ENCODE results near the gene SLC1A1.
"Not testable (repeated sequence)": the region's sequence is repeated elsewhere in the genome, so short reads cannot be mapped to it uniquely, and the experiment has no call there.

The SLC1A1 gene

GRCh38 chr9:4581861-4582565 is 91.7 kb downstream of the SLC1A1 start:
- DNase-seq: no peak

GRCh38 chr9:4583001-4583400 is 92.7 kb downstream of the SLC1A1 start:
- no peak for DNase-seq

DNA sequence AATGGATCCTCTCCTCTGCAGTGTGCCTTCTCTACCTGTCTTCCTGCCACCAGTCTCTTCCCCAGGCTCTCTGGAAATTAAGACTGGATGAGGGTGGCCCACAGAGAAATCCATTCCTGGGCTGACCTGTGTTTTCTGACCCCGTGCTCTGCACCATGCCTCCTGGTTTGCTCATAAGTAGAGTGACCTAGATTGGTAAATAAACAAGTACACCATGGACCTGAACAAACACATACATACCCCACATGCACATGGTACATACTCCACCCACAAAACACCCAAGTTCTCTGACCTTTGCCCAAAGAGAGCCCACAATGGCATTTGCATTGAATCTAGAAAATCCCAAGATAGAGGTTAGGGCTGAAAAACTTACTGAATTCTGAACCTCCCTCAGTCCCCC is 94.4 kb downstream of the SLC1A1 start:
- DNase-seq: no peak

GRCh38 chr9:4585135-4585534 is 94.9 kb downstream of the SLC1A1 start:
- no peak for DNase-seq

GRCh38 chr9:4588721-4589120 is 98.5 kb downstream of the SLC1A1 start:
- DNase-seq: no peak

- DNase-seq: no peak
Measured at GRCh38 chr9:4590430-4591122, 100.3 kb downstream of the SLC1A1 start.

GRCh38 chr9:4591123-4591500 is 100.8 kb downstream of the SLC1A1 start:
- no peak for DNase-seq

- no peak for DNase-seq
Measured at GRCh38 chr9:4592295-4592694, 102.0 kb downstream of the SLC1A1 start.

GRCh38 chr9:4592886-4593285 is 102.6 kb downstream of the SLC1A1 start:
- DNase-seq: no peak

- no peak for DNase-seq
Measured at GRCh38 chr9:4594545-4594944, 104.3 kb downstream of the SLC1A1 start.

DNA sequence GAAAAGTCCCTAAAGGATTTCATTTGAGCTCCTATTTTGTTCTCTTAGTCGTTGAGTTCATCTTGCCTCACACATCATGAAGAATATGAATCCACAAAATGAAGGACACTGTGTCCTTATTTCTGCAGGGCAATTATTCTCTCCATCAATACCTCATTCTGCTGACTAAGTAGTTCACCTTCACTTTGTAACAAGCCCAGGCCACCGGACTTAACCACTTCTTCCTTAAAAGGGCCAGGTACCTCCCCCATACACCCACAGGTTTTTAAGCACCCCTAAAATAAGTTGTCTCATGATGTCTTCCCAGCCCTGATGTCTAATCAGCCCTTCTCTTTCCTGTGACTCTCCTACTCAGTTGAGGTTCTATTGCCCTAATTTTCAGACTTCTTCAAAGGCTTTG is 104.7 kb downstream of the SLC1A1 start:
- DNase-seq: no peak

DNA sequence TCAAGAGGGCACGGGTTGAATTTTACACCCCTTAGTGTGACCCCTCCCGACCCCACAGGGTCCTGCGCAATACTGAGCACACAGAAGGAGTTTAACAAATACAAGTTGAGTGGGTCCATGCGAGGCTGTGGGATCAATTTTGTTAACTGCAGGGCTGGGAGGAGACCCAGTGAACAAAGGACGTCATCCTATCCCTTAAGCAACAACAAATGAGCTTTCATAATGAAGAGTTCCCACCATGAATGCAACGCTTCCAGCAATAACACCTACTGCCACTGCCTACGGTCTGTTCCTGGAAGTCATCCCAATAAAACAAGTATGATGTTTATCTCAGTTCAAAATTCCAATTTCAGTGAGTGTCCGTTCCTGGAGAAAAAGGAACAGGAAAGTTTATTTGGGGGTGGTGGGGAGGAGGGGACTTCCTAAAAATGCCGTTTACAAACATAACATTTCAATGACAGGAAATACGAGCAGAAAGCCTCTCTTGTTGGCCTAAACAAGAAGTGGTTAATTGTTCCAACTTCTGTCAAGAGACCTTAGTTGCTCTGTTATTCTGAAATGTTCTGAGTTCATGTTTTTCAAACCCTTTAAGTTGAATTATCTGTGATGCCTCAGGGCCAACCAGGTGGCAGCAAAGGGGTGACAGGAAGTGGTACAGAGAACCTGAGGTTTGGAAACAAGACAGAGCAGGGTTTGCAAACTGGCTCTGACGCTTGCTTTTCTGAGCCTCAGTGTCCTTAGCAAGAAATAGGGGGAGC is 106.1 kb downstream of the SLC1A1 start:
- no peak for DNase-seq

GRCh38 chr9:4600368-4600767 is 110.1 kb downstream of the SLC1A1 start:
- no peak for DNase-seq

- no peak for DNase-seq
Measured at GRCh38 chr9:4603830-4604229, 113.6 kb downstream of the SLC1A1 start.

GRCh38 chr9:4604678-4605095 is 114.4 kb downstream of the SLC1A1 start:
- DNase-seq: peak; percentile 4

DNA sequence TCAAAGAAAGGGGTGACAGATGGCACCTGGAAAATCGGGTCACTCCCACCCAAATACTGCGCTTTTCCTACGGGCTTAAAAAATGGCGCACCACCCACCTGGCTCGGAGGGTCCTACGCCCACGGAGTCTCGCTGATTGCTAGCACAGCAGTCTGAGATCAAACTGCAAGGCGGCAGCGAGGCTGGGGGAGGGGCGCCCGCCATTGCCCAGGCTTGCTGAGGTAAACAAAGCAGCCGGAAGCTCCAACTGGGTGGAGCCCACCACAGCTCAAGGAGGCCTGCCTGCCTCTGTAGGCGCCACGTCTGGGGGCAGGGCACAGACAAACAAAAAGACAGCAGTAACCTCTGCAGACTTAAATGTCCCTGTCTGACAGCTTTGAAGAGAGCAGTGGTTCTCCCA is 115.8 kb downstream of the SLC1A1 start:
- not testable (repeated sequence) for DNase-seq

GRCh38 chr9:4614627-4615026 is 124.4 kb downstream of the SLC1A1 start:
- no peak for DNase-seq

GRCh38 chr9:4615251-4615650 is 125.0 kb downstream of the SLC1A1 start:
- DNase-seq: no peak

GRCh38 chr9:4615778-4616177 is 125.5 kb downstream of the SLC1A1 start:
- DNase-seq: no peak

DNA sequence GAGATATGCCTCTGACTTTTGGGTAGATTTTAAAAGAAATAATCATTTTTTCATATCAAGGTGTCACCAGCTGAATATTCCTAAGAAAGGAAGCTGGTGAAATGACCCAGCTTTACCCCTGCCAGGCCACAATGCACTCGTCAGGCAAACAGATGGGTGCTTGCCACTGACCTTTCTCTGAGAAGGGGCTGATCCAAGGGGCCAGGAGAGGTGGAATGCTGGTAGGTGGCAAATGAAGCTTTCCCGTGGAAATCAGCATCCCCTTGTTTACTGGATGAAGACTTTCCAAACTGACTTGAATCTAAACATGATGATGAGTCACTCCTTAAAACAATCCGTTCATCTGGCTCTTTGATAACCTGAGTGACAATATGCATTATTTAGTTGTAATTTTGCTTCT is 127.5 kb downstream of the SLC1A1 start:
- no peak for DNase-seq

DNA sequence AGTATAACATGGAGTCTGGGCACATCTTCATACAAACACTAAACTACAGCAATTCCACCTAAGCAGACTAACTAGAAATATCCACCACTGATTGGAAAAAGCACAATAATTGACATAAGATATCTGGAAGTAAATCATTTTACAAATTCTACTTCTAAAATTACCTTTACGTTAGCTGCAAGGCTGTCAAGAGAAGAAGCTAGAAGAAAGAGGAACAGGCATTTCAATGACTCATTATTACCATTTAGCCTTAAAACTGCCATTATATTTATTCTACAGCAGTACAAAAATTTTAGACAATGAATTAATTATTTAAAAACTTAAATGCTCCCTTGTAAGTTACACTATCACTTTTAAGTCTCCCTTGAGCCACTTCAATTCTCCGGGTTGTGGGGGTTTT is 128.4 kb downstream of the SLC1A1 start:
- no peak for DNase-seq

DNA sequence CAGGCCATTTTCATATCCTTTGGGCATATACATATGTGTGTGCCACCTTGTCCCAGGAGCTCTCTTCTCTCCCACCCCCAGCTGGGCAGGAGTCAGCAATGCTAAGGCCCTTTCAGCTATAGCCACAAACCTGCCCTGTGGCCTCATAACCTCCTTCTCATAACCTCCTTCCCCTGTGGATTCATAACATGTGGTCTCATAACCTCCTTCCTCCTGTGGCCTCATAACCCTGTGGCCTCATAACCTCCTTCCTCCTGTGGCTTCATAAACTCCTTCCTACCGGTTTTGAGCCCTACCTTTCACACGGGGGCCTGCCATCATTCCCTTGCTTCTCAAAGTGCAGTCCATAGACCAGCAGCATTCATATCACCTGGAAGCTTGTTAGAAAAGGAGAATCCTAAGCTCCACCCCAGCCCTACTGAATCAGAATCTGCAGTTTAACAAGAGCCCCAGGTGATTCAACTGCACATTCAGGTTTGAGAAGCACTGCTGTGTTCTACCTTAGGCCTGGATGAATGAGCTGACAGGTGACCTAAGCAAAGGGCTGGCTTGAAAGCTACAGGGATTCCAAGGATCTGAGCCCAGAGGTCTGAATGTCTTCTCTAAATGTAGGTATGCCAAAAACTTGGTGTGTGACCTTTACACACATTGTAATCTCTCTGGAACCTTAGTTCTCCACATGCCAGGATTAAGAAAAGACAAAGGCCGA is 129.9 kb downstream of the SLC1A1 start:
- DNase-seq: no peak

DNA sequence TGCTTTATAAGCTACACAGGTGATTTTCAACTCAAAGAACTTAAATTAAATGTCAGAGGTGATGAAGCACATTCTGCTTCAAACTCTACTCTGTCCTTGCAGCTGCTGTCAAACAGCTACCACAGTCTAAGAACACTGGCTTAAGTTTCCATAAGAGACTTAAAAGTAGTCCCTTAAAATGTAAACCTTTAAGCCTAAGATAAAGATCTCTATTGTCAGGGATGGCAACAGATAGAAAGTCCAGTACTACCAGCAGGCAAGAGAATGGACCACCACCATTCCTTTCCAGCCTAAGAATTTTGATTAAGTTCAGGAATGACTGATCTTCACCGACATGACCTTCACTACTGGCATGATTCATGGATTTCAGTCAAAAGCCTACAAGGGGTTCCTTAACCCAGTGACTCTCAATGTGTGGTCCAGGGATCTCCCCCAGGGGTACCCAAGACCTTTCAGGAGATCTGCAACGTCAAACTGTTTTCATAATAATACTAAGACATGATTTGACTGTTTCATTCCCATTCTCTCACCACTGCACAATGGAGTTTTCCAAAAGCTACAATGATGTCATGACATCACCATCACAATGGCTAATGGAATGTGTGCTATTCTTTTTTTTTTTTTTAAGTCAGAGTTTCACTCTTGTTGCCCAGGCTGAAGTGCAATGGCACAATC is 130.8 kb downstream of the SLC1A1 start:
- no peak for DNase-seq
